ENCODE measurements around the gene SCGN. TPM values are rescaled to one million over a fixed set of nuclear protein-coding genes. Genes with fewer than 3 reads are reported as not detected.

SCGN gene
- total RNA-seq, 1 experiment from 2014 or later = not detected

DNA sequence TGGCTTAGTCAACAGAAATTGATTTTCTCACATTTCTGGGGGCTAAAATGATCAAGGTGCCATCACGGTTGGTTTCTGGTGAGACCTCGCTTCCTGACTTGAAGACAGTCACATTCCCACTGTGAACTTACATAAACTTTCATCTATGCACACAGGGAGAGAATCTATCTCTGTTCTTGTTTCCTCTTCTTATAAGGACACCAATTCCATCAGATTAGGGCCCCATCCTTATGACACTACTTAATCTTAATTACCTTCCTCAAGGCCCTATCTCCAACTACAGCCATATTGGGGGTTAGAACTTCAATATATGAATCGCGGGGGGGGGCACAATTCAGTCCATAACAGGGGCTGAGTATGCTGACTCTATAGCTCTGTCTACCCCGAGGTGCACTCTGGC lies 10.6 kb upstream of the SCGN start:
- Histone ChIP-seq H3K9me3 (ENCODE audit: control insufficient read depth, insufficient read depth, low read depth, low read length) (no peaks in the 10 kb centered on the region), H3K27me3 (ENCODE audit: control insufficient read depth, insufficient read depth, low read length) (peaks cover 2% of the 10 kb centered on the region; the same call in 1 of the 2 replicates), H3K4me3 (ENCODE audit: low read depth in 2 of 2, low read length in 2 of 2) (no peak overlapping the region), H3K27ac (ENCODE audit: low read length) (no peak overlapping the region), H3K4me1 (ENCODE audit: control insufficient read depth, insufficient read depth, low read length) (no peaks in the 10 kb centered on the region), H3K36me3 (ENCODE audit: control insufficient read depth, insufficient read depth, low read length) (no peaks in the 10 kb centered on the region)
- ATAC-seq = no peak
- BruUV-seq (replicated peaks) = no TSS peak
- no peak for DNase-seq (ENCODE audit: low read depth, low spot score)
- TF ChIP-seq POLR2AphosphoS5 (IDR thresholded peaks at IDR 0.05; ENCODE audit: low read depth, low read length) = no peak
- in situ Hi-C loops (cut with HindIII; ENCODE audit: low pct_unique_long_range_greater_than_20kb, low sequenced_read_pairs) = no loop called here
- intact Hi-C loops (cut with micrococcal nuclease; ENCODE audit: unreplicated experiment) = no loop called here
- ChIA-PET CTCF (no interaction called here), POLR2A (no interaction called here)

- in situ Hi-C loops (cut with HindIII; ENCODE audit: low pct_unique_long_range_greater_than_20kb, low sequenced_read_pairs) = no loop called here
- no peak overlapping the region for H3K27ac ChIP-seq (ENCODE audit: low read length)
- BruUV-seq (replicated peaks) = no TSS peak
- H3K36me3 ChIP-seq (ENCODE audit: control insufficient read depth, insufficient read depth, low read length) = no peaks in the 10 kb centered on the region
- TF ChIP-seq, protein P1, sequence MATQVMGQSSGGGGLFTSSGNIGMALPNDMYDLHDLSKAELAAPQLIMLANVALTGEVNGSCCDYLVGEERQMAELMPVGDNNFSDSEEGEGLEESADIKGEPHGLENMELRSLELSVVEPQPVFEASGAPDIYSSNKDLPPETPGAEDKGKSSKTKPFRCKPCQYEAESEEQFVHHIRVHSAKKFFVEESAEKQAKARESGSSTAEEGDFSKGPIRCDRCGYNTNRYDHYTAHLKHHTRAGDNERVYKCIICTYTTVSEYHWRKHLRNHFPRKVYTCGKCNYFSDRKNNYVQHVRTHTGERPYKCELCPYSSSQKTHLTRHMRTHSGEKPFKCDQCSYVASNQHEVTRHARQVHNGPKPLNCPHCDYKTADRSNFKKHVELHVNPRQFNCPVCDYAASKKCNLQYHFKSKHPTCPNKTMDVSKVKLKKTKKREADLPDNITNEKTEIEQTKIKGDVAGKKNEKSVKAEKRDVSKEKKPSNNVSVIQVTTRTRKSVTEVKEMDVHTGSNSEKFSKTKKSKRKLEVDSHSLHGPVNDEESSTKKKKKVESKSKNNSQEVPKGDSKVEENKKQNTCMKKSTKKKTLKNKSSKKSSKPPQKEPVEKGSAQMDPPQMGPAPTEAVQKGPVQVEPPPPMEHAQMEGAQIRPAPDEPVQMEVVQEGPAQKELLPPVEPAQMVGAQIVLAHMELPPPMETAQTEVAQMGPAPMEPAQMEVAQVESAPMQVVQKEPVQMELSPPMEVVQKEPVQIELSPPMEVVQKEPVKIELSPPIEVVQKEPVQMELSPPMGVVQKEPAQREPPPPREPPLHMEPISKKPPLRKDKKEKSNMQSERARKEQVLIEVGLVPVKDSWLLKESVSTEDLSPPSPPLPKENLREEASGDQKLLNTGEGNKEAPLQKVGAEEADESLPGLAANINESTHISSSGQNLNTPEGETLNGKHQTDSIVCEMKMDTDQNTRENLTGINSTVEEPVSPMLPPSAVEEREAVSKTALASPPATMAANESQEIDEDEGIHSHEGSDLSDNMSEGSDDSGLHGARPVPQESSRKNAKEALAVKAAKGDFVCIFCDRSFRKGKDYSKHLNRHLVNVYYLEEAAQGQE (IDR thresholded peaks at IDR 0.05; ENCODE audit: insufficient read depth in 1 of 2, low read depth in 2 of 2, low read length in 1 of 2) = no peak
- TF ChIP-seq TCF7L2 (IDR thresholded peaks at IDR 0.05; ENCODE audit: low read depth, low read length) = no peak
- no peak for TF ChIP-seq SIN3A (IDR thresholded peaks at IDR 0.05; ENCODE audit: borderline replicate concordance, insufficient read depth, low read depth, low read length)
- no peak for TF ChIP-seq POLR2AphosphoS5 (IDR thresholded peaks at IDR 0.05; ENCODE audit: low read depth, low read length)
- TF ChIP-seq CTCF (IDR thresholded peaks at IDR 0.05) = no peak
- no peak overlapping the region for H3K4me3 ChIP-seq (ENCODE audit: low read depth in 2 of 2, low read length in 2 of 2)
- H3K27me3 ChIP-seq (ENCODE audit: control insufficient read depth, insufficient read depth, low read length) = peaks cover 2% of the 10 kb centered on the region; the same call in 1 of the 2 replicates
- H3K4me1 ChIP-seq (ENCODE audit: control insufficient read depth, insufficient read depth, low read length) = no peaks in the 10 kb centered on the region
- intact Hi-C loops (cut with micrococcal nuclease; ENCODE audit: unreplicated experiment) = no loop called here
- no peaks in the 10 kb centered on the region for H3K9me3 ChIP-seq (ENCODE audit: control insufficient read depth, insufficient read depth, low read depth, low read length)
- POLR2A ChIA-PET = no interaction called here
- ATAC-seq (no peak), DNase-seq (ENCODE audit: low read depth, low spot score) (no peak)
- CTCF ChIA-PET = no interaction called here
These were observed 9.9 kb upstream of the SCGN start for GRCh38 chr6:25641940-25642666.

DNA sequence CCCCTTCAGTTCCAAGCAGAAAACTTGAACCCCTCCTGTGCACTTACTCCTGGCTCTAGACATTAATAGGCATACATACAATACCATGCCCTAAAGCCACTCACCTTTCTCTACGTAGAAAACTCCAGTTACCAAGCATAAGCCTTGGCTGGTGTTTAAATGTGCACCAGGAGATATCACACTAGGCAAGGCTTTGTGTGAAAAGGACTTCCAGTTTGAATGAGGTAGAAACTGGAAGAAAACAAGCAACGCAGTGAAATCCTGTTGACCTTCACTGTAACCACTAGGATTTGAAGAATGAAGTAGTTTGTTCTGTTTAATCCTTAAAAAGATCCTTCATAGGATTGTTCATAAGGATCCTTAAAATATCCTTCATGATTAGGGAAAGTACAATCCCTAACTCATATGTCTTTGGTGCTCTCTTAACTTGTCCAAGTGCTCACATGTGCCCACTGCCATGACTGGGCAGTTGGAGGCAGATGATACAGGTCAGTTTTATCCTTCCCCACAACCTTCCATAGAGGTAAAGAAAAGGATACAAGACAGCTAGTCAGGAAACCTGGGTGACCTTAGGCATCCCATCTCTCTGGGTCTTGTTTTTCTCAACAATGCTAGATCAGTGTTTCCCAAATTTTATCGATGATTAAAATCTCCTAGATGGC lies 9.2 kb upstream of the SCGN start:
- POLR2A ChIA-PET = no interaction called here
- Histone ChIP-seq H3K9me3 (ENCODE audit: control insufficient read depth, insufficient read depth, low read depth, low read length) (no peaks in the 10 kb centered on the region), H3K4me3 (ENCODE audit: low read depth in 2 of 2, low read length in 2 of 2) (no peak overlapping the region), H3K27ac (ENCODE audit: low read length) (no peak overlapping the region), H3K27me3 (ENCODE audit: control insufficient read depth, insufficient read depth, low read length) (peaks cover 2% of the 10 kb centered on the region; the same call in 1 of the 2 replicates), H3K36me3 (ENCODE audit: control insufficient read depth, insufficient read depth, low read length) (no peaks in the 10 kb centered on the region), H3K4me1 (ENCODE audit: control insufficient read depth, insufficient read depth, low read length) (no peaks in the 10 kb centered on the region)
- BruUV-seq (replicated peaks) = no TSS peak
- in situ Hi-C loops (cut with HindIII; ENCODE audit: low pct_unique_long_range_greater_than_20kb, low sequenced_read_pairs) (no loop called here), intact Hi-C loops (cut with micrococcal nuclease; ENCODE audit: unreplicated experiment) (no loop called here)
- CTCF ChIA-PET = no interaction called here
- no peak for DNase-seq (ENCODE audit: low read depth, low spot score)
- no peak for ATAC-seq
- TF ChIP-seq, protein P1 (IDR thresholded peaks at IDR 0.05; ENCODE audit: insufficient read depth in 1 of 2, low read depth in 2 of 2, low read length in 1 of 2) = no peak
